Ishikawa (cell line): Measurements from ENCODE around the gene ZW10.

Experiments used
- CEBPB ChIP-seq: IDR thresholded peaks from 2 replicates; pipeline ENCODE4 v1.6.1; 2012
- EGR1 ChIP-seq: IDR thresholded peaks from 2 replicates; pipeline ENCODE4 v1.6.1; 2012
- EP300 ChIP-seq: IDR thresholded peaks from 2 replicates; pipeline ENCODE4 v1.6.1; 2012; ENCODE audit warnings: borderline replicate concordance
- FOXM1 ChIP-seq: IDR thresholded peaks from 2 replicates; pipeline ENCODE4 v1.6.1; 2012; ENCODE audit warnings: low read depth, borderline replicate concordance
- NFIC ChIP-seq: IDR thresholded peaks from 2 replicates; pipeline ENCODE4 v1.6.1; 2012
- RAD21 ChIP-seq: IDR thresholded peaks from 2 replicates; pipeline ENCODE4 v1.6.1; 2012; ENCODE audit warnings: low read depth
- REST ChIP-seq: IDR thresholded peaks from 2 replicates; pipeline ENCODE4 v1.6.1; 2012; ENCODE audit warnings: low read depth, mild to moderate bottlenecking
- TAF1 ChIP-seq: IDR thresholded peaks from 2 replicates; pipeline ENCODE4 v1.6.1; 2012; ENCODE audit warnings: low read depth, mild to moderate bottlenecking
- TCF12 ChIP-seq: IDR thresholded peaks from 2 replicates; pipeline ENCODE4 v1.6.1; 2012; ENCODE audit warnings: low read depth
- TEAD4 ChIP-seq: IDR thresholded peaks from 2 replicates; pipeline ENCODE4 v1.6.1; 2012
- YY1 ChIP-seq: IDR thresholded peaks from 2 replicates; pipeline ENCODE4 v1.6.1; 2012; ENCODE audit warnings: low read depth
- ZBTB7A ChIP-seq: IDR thresholded peaks from 2 replicates; pipeline ENCODE4 v1.6.1; 2012; ENCODE audit warnings: low read depth
- TF ChIP-seq, protein P1 (sequence below): IDR thresholded peaks from 2 replicates; pipeline ENCODE4 v1.6.1; 2012

The ZW10 gene

DNA sequence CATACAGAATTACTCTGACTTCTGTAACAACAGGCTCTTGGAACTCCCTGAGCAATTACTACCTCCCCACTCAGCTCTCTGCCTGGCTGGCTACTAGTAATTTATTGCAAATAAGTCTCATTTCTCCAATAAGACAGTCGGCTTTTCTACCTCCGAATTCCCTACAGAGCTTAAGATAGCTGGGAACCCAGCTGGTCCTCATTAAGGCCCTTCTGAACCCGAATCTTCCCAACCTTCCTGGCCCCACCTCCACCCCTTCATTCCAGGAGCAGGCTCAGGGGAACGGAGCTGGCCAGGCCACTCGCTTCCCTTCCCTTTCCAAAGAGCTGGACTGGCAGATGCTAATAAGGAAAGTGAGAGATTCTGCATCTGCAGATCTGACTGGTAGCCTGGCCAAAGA, 89.0 kb downstream of the ZW10 start:
- TF ChIP-seq EP300 (no peak), NFIC (no peak), CEBPB (no peak), RAD21 (no peak)

GRCh38 chr11:113683481-113684046, 89.9 kb downstream of the ZW10 start:
- TF ChIP-seq EP300, result no peak
- TF ChIP-seq, protein P1, sequence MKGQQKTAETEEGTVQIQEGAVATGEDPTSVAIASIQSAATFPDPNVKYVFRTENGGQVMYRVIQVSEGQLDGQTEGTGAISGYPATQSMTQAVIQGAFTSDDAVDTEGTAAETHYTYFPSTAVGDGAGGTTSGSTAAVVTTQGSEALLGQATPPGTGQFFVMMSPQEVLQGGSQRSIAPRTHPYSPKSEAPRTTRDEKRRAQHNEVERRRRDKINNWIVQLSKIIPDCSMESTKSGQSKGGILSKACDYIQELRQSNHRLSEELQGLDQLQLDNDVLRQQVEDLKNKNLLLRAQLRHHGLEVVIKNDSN, result no peak
- no peak for TF ChIP-seq EGR1
- no peak for TF ChIP-seq ZBTB7A
- TF ChIP-seq TAF1, result no peak
- no peak for TF ChIP-seq REST
- no peak for TF ChIP-seq CEBPB
- TF ChIP-seq TCF12, result no peak
- no peak for TF ChIP-seq NFIC
- no peak for TF ChIP-seq FOXM1
- no peak for TF ChIP-seq RAD21
- TF ChIP-seq YY1, result no peak
- no peak for TF ChIP-seq TEAD4
